Measurements from ENCODE around the gene SLC9A1. TPM values are rescaled to one million over a fixed set of nuclear protein-coding genes. Genes with fewer than 3 reads are reported as not detected.

The SLC9A1 gene
- total RNA-seq, 4 donors from 2014 or later, result 7.3 to 16.0 (median 10.9) TPM

GRCh38 chr1:27111626-27112573, 43.0 kb downstream of the SLC9A1 start:
- TF ChIP-seq CTCF (IDR thresholded peaks at IDR 0.05; ENCODE audit: low read depth), result no peak

GRCh38 chr1:27109103-27109822, 45.7 kb downstream of the SLC9A1 start:
- TF ChIP-seq CTCF (IDR thresholded peaks at IDR 0.05; ENCODE audit: low read depth), result no peak

- no peak for TF ChIP-seq CTCF (IDR thresholded peaks at IDR 0.05; ENCODE audit: low read depth)
Measured at GRCh38 chr1:27108588-27108987, 46.3 kb downstream of the SLC9A1 start.

- TF ChIP-seq CTCF (IDR thresholded peaks at IDR 0.05; ENCODE audit: low read depth), result no peak
Measured at GRCh38 chr1:27106561-27107323, 48.2 kb downstream of the SLC9A1 start.

- no peak for TF ChIP-seq CTCF (IDR thresholded peaks at IDR 0.05; ENCODE audit: low read depth)
Measured at GRCh38 chr1:27105018-27105417, 49.9 kb downstream of the SLC9A1 start.

DNA sequence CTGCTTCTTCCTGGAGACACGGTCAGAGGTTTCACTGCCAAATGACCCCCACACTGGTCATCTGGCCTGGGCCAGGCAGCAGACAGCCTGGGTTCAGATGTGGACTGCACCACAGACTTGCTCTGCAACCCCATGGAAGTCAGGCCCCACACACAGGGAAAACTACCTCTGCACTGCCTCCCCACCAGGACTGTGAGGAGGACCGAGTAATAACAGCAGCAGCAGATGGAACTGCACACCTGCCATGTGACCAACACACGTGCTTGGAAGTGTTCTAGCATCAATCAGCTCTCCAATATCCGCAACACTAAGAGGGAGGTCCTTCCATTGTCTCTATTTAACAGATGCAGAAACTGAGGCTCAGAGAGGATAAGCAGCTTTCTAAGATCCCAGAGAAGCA, 51.4 kb downstream of the SLC9A1 start:
- TF ChIP-seq CTCF (IDR thresholded peaks at IDR 0.05; ENCODE audit: low read depth), result no peak
